ENCODE data around the gene TLR10.
"Not testable (repeated sequence)": the region's sequence is repeated elsewhere in the genome, so short reads cannot be mapped to it uniquely, and the experiment has no call there.

The TLR10 gene

DNA sequence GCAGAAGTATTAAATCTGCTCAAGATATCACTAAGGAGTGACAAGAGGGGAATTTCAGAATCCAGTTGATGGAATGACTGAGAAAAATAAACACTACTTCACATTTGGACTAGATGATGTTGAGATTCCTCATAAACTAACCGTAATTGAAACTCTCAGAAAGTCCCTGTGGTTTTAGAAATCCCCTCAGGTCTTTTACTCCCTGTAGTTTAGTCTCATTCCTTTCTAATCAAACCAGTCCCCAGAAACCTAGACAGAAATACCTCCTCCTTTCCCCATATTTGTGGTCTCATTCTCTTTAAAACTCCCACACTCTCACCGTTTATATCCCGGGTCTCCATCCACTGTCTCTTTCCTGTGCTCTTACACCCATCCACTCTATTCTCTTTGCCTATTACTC lies 36.8 kb upstream of the TLR10 start:
- no peaks in the 10 kb centered on the region for H3K4me1 ChIP-seq (ENCODE audit: insufficient read depth, poor library complexity, severe bottlenecking)
- no peaks in the 10 kb centered on the region for H3K36me3 ChIP-seq (ENCODE audit: low read depth)
- H3K27ac ChIP-seq (ENCODE audit: poor library complexity, severe bottlenecking): no peak overlapping the region
- no peaks in the 10 kb centered on the region for H3K27me3 ChIP-seq (ENCODE audit: insufficient read depth, poor library complexity, severe bottlenecking)
- no peaks in the 10 kb centered on the region for H3K9me3 ChIP-seq (ENCODE audit: severe bottlenecking)
- no peak for DNase-seq (ENCODE audit: low spot score)
- ATAC-seq (ENCODE audit: low read depth): no peak
- no peak overlapping the region for H3K4me3 ChIP-seq (ENCODE audit: severe bottlenecking)
- TF ChIP-seq, protein P1, sequence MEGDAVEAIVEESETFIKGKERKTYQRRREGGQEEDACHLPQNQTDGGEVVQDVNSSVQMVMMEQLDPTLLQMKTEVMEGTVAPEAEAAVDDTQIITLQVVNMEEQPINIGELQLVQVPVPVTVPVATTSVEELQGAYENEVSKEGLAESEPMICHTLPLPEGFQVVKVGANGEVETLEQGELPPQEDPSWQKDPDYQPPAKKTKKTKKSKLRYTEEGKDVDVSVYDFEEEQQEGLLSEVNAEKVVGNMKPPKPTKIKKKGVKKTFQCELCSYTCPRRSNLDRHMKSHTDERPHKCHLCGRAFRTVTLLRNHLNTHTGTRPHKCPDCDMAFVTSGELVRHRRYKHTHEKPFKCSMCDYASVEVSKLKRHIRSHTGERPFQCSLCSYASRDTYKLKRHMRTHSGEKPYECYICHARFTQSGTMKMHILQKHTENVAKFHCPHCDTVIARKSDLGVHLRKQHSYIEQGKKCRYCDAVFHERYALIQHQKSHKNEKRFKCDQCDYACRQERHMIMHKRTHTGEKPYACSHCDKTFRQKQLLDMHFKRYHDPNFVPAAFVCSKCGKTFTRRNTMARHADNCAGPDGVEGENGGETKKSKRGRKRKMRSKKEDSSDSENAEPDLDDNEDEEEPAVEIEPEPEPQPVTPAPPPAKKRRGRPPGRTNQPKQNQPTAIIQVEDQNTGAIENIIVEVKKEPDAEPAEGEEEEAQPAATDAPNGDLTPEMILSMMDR (IDR thresholded peaks at IDR 0.05; ENCODE audit: poor library complexity, severe bottlenecking): no peak

DNA sequence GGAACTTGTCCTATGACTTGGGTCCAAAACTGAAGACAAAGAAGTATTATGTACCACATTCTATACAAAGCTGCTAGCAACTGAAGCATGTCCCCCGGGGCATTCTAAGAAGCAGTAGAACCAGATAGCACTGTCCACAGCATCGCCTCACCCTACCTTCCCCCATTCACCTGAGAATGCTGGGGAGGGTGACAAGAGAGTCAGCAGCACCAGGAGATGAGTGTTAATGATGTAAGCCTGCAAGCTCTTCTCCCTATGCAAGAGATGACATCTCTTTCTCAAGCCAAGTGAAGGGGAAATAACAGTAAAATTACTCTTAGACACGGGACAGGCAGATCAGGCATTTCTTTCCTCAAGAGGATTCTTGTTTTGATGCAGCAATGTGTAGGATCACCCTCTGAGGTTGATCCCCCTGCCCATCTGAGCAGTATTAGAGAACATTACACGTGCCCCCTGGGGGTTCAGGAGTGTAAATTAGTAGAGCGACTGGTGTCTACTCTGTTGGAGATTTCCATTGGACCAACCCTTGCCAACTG lies 35.7 kb upstream of the TLR10 start:
- H3K9me3 ChIP-seq (ENCODE audit: severe bottlenecking): no peaks in the 10 kb centered on the region
- H3K36me3 ChIP-seq (ENCODE audit: low read depth): no peaks in the 10 kb centered on the region
- DNase-seq (ENCODE audit: low spot score): no peak
- TF ChIP-seq, protein P1 (IDR thresholded peaks at IDR 0.05; ENCODE audit: poor library complexity, severe bottlenecking): no peak
- H3K27me3 ChIP-seq (ENCODE audit: insufficient read depth, poor library complexity, severe bottlenecking): no peaks in the 10 kb centered on the region
- 0 out of 3 replicates have a peak, but pooled peaks have one; percentile 35 for ATAC-seq (ENCODE audit: low read depth)
- H3K27ac ChIP-seq (ENCODE audit: poor library complexity, severe bottlenecking): no peak overlapping the region
- no peaks in the 10 kb centered on the region for H3K4me1 ChIP-seq (ENCODE audit: insufficient read depth, poor library complexity, severe bottlenecking)
- H3K4me3 ChIP-seq (ENCODE audit: severe bottlenecking): no peak overlapping the region

DNA sequence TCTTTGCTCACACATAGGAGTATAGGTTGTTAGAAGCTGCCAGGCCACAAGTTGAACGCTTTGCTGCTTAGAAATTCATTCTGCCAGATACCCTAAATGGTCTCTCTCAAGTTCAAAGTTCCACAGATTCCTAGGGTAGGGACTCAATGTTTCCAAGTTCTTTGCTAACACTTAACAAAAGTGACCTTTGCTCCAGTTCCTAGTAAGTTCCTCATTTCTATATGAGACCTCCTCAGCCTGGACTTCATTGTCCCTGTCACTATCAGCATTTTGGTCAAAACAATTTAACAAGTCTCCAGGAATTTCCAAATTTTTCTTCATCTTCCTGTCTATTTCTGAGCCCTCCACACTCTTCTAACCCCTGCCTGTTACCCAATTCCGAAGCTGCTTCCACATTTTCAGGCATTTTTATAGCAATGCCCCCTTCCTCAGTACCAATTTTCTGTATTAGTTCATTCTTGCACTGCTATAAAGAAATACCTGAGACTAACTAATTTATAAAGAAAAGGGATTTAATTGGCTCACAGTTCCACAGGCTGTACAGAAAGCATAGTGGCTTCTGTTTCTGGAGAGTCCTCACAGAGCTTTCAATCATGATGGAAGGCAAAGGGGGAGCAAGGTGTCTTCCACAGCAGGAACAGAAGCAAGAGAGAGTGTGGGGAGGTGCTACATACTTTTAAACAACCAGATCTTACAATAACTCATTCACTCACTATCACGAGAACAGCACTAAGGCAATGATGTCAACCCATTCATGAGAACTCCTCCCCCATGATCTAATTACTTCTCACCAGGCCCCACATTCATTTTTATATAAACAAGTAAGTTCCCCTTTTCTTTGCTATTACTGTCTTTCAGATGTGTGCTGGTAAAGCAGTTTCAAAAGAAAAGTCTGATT lies 33.3 kb upstream of the TLR10 start:
- Histone ChIP-seq H3K27ac (ENCODE audit: poor library complexity, severe bottlenecking) (no peak overlapping the region), H3K36me3 (ENCODE audit: low read depth) (no peaks in the 10 kb centered on the region), H3K4me1 (ENCODE audit: insufficient read depth, poor library complexity, severe bottlenecking) (no peaks in the 10 kb centered on the region), H3K4me3 (ENCODE audit: severe bottlenecking) (no peak overlapping the region), H3K27me3 (ENCODE audit: insufficient read depth, poor library complexity, severe bottlenecking) (no peaks in the 10 kb centered on the region), H3K9me3 (ENCODE audit: severe bottlenecking) (no peaks in the 10 kb centered on the region)
- DNase-seq (ENCODE audit: low spot score) (no peak), ATAC-seq (ENCODE audit: low read depth) (no peak)
- TF ChIP-seq, protein P1 (IDR thresholded peaks at IDR 0.05; ENCODE audit: poor library complexity, severe bottlenecking): no peak

DNA sequence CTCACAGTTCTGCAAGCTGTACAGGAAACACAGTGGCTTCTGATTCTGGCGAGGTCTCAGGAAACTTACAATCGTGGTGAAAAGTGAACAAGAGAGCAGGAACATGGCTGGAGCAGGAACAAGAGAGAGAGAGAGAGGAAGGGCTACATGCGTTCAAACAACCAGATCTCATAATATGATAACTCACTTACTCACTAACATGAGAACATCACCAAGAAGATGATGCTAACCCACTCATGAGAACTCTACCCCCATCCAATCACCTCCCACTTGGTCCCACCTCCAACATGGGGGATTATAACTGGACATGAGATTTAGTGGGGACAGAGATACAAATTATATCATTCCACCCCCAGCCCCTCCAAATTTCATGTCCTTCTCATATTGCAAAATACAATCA lies 31.6 kb upstream of the TLR10 start:
- H3K9me3 ChIP-seq (ENCODE audit: severe bottlenecking): no peaks in the 10 kb centered on the region
- H3K36me3 ChIP-seq (ENCODE audit: low read depth): no peaks in the 10 kb centered on the region
- no peak for ATAC-seq (ENCODE audit: low read depth)
- no peak for DNase-seq (ENCODE audit: low spot score)
- no peaks in the 10 kb centered on the region for H3K4me1 ChIP-seq (ENCODE audit: insufficient read depth, poor library complexity, severe bottlenecking)
- no peak overlapping the region for H3K27ac ChIP-seq (ENCODE audit: poor library complexity, severe bottlenecking)
- TF ChIP-seq, protein P1 (IDR thresholded peaks at IDR 0.05; ENCODE audit: poor library complexity, severe bottlenecking): no peak
- no peaks in the 10 kb centered on the region for H3K27me3 ChIP-seq (ENCODE audit: insufficient read depth, poor library complexity, severe bottlenecking)
- H3K4me3 ChIP-seq (ENCODE audit: severe bottlenecking): no peak overlapping the region

DNA sequence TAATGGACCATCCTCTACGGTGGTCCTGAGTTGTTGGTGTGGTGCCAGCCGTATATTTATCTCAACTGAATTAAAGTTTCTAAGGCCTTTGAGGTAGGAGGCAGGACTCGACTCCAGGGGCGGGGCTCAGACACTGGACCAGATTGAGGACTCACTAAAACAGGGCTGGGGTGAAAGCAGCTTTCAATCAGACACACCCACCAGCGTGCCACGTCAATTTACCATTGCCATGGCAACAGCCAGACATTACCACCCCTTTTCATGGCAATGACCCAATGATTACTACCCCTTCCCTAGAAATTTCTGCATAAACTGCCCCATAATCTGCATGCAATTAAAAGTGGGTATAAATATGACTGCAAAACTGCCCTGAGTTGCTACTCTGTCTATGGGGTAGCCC lies 28.5 kb upstream of the TLR10 start:
- H3K9me3 ChIP-seq (ENCODE audit: severe bottlenecking): no peaks in the 10 kb centered on the region
- no peaks in the 10 kb centered on the region for H3K36me3 ChIP-seq (ENCODE audit: low read depth)
- TF ChIP-seq, protein P1 (IDR thresholded peaks at IDR 0.05; ENCODE audit: poor library complexity, severe bottlenecking): no peak
- H3K4me3 ChIP-seq (ENCODE audit: severe bottlenecking): no peak overlapping the region
- H3K4me1 ChIP-seq (ENCODE audit: insufficient read depth, poor library complexity, severe bottlenecking): no peaks in the 10 kb centered on the region
- H3K27me3 ChIP-seq (ENCODE audit: insufficient read depth, poor library complexity, severe bottlenecking): no peaks in the 10 kb centered on the region
- DNase-seq (ENCODE audit: low spot score): no peak
- no peak overlapping the region for H3K27ac ChIP-seq (ENCODE audit: poor library complexity, severe bottlenecking)
- ATAC-seq (ENCODE audit: low read depth): no peak

DNA sequence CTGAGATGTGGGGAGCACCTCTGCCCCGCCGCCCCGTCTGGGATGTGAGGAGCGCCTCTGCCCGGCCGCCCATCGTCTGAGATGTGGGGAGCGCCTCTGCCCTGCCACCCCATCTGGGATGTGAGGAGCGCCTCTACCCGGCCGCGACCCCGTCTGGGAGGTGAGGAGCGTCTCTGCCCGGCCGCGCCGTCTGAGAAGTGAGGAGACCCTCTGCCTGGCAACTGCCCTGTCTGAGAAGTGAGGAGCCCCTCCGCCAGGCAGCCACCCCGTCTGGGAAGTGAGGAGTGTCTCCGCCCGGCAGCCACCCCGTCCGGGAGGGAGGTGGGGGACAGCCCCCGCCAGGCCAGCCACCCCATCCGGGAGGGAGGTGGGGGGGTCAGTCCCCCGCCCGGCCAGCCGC lies 24.7 kb upstream of the TLR10 start:
- H3K27ac ChIP-seq (ENCODE audit: poor library complexity, severe bottlenecking); ATAC-seq (ENCODE audit: low read depth); H3K27me3 ChIP-seq (ENCODE audit: insufficient read depth, poor library complexity, severe bottlenecking); H3K9me3 ChIP-seq (ENCODE audit: severe bottlenecking); H3K36me3 ChIP-seq (ENCODE audit: low read depth); DNase-seq (ENCODE audit: low spot score); H3K4me3 ChIP-seq (ENCODE audit: severe bottlenecking); H3K4me1 ChIP-seq (ENCODE audit: insufficient read depth, poor library complexity, severe bottlenecking): not testable (repeated sequence)

DNA sequence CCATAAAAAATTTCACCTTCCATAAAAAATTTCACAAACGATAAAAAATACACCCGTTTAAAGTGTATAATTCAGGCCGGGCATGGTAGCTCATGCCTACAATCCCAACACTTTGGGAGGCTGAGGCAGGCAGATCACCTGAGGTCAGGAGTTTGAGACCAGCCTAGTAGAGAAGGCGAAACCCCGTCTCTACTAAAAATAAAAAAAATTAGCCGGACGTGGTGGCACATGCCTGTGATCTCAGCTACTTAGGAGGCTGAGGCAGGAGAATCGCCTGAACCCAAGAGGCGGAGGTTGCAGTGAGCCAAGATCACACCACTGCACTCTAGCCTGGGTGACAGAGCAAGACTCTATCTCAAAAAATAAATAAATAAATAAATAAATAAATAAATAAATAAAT lies 23.5 kb upstream of the TLR10 start:
- H3K27me3 ChIP-seq (ENCODE audit: insufficient read depth, poor library complexity, severe bottlenecking); H3K36me3 ChIP-seq (ENCODE audit: low read depth); H3K4me3 ChIP-seq (ENCODE audit: severe bottlenecking); H3K4me1 ChIP-seq (ENCODE audit: insufficient read depth, poor library complexity, severe bottlenecking); H3K27ac ChIP-seq (ENCODE audit: poor library complexity, severe bottlenecking); DNase-seq (ENCODE audit: low spot score); H3K9me3 ChIP-seq (ENCODE audit: severe bottlenecking); ATAC-seq (ENCODE audit: low read depth): not testable (repeated sequence)
